Hippocampal formation (tissue), 2 donors: ENCODE data around the gene SFXN4.
A peak's percentile ranks its signal among the peaks of the same experiment; 100 is the strongest.

ENCODE experiments used
- DNase-seq, 2 donors: peaks; one replicate each; lab custom pipeline; 2025; lab: John Stamatoyannopoulos, UW

Gene SFXN4

GRCh38 chr10:119165171-119166117 is at the start of gene SFXN4:
Gene SFXN4, minus strand, starts transcription at chr10:119165714. Its CDS starts 67 bp downstream, at chr10:119165647.
- peak; percentile 79 to 87 for DNase-seq

- no peak for DNase-seq
Observed at GRCh38 chr10:119211625-119212441, 46.3 kb upstream of the SFXN4 start.

- no peak for DNase-seq
Observed at GRCh38 chr10:119211176-119211575, 45.7 kb upstream of the SFXN4 start.

- DNase-seq, result no peak
Observed at GRCh38 chr10:119210633-119211032, 45.1 kb upstream of the SFXN4 start.

- no peak for DNase-seq
Observed at GRCh38 chr10:119209736-119210355, 44.3 kb upstream of the SFXN4 start.

- peak; percentile 55 to 65 for DNase-seq
Observed at GRCh38 chr10:119209035-119209735, 43.7 kb upstream of the SFXN4 start.

- DNase-seq, result peak in 1 of 2 donors; percentile 28
Observed at GRCh38 chr10:119208553-119208940, 43.0 kb upstream of the SFXN4 start.

- peak in 1 of 2 donors; percentile 55 for DNase-seq
Observed at GRCh38 chr10:119207713-119208552, 42.4 kb upstream of the SFXN4 start.

GRCh38 chr10:119207366-119207666 is 41.8 kb upstream of the SFXN4 start, which contains the start of gene GRK5:
Gene GRK5, plus strand, starts transcription at chr10:119207571. Its CDS starts 347 bp downstream, at chr10:119207918.
- DNase-seq, result peak; percentile 94 to 95

GRCh38 chr10:119206603-119207365 is 41.3 kb upstream of the SFXN4 start:
- DNase-seq, result peak; percentile 57 to 69

GRCh38 chr10:119205894-119206602 is 40.5 kb upstream of the SFXN4 start:
- peak; percentile 23 to 53 for DNase-seq

GRCh38 chr10:119203006-119203405 is 37.5 kb upstream of the SFXN4 start:
- DNase-seq, result no peak

GRCh38 chr10:119201233-119201632 is 35.7 kb upstream of the SFXN4 start:
- DNase-seq, result no peak

- DNase-seq, result peak; percentile 62 to 83
Observed at GRCh38 chr10:119199231-119199992, 33.9 kb upstream of the SFXN4 start.

- DNase-seq, result peak in 1 of 2 donors; percentile 4
Observed at GRCh38 chr10:119198438-119198837, 32.9 kb upstream of the SFXN4 start.

- no peak for DNase-seq
Observed at GRCh38 chr10:119197921-119198320, 32.4 kb upstream of the SFXN4 start.

GRCh38 chr10:119191881-119192280 is 26.4 kb upstream of the SFXN4 start:
- no peak for DNase-seq
